Esophagus squamous epithelium (tissue), 5 donors: ENCODE measurements around the gene SUMO3. TPM values are rescaled to one million over a fixed set of nuclear protein-coding genes. Genes with fewer than 3 reads are reported as not detected.

Experiments
- DNase-seq: peaks from one replicate; lab custom pipeline; 2025; lab: John Stamatoyannopoulos, UW
- H3K27ac ChIP-seq, 4 donors: fragments of 200-600 bp; sonication (generic); one replicate each; pipeline ENCODE4 v1.5.1; 2016 to 2019; ENCODE audit warnings: mild to moderate bottlenecking in 1 of 4
- H3K27me3 ChIP-seq, 4 donors: fragments of 200-600 bp; sonication (generic); 1 replicate in 3 of 4; 2 replicates in 1 of 4; pipeline versions ENCODE4 v1.5.1 to v1.6.0; 2017 to 2021; ENCODE audit warnings: antibody characterized with exemption in 1 of 4
- H3K36me3 ChIP-seq, 3 donors: fragments of 200-600 bp; sonication (generic); one replicate each; pipeline ENCODE4 v1.5.1; 2016 to 2019
- H3K4me1 ChIP-seq, 3 donors: fragments of 200-600 bp; sonication (generic); one replicate each; pipeline ENCODE4 v1.5.1; 2017 to 2019
- H3K4me3 ChIP-seq, 4 donors: fragments of 200-600 bp; sonication (generic); 1 replicate in 3 of 4; 2 replicates in 1 of 4; pipeline ENCODE4 v1.5.1; 2016 to 2019; ENCODE audit warnings: mild to moderate bottlenecking in 2 of 4, moderate library complexity in 1 of 4
- H3K9me3 ChIP-seq, 3 donors: fragments of 200-600 bp; sonication (generic); one replicate each; pipeline ENCODE4 v1.5.1; 2016 to 2019
- CTCF ChIP-seq, 6 experiments: fragments of 450-650 bp in 4 of 6; fragments of 200-600 bp in 2 of 6; sonication (generic) in 2 of 6; IDR thresholded peaks; one replicate each; pipeline ENCODE4 v1.5.1; 2016 to 2019; ENCODE audit warnings: antibody characterized with exemption in 6 of 6, mild to moderate bottlenecking in 4 of 6, moderate library complexity in 4 of 6
- POLR2A ChIP-seq, 4 donors: fragments of 450-650 bp; IDR thresholded peaks; one replicate each; pipeline ENCODE4 v1.6.1; 2017; ENCODE audit warnings: antibody characterized with exemption in 4 of 4, mild to moderate bottlenecking in 4 of 4, moderate library complexity in 3 of 4
- WGBS, 2 donors: methylation state at CpG; one replicate each; pipeline ENCODE4 v1.1.5; 2018; 5-methylcytosine and 5-hydroxymethylcytosine counted together
- intact Hi-C: fragments of 100-400 bp; cut with DNase I; formaldehyde crosslinking; loops from one replicate; pipeline ENCODE4 v1.15.0; 2022
- total RNA-seq, 4 donors: library from RNA; depleted of rRNA; stranded (reverse); fragments of >200 nt; gene quantifications; one replicate each; pipeline ENCODE4 v1.1.0, GENCODE V29; 2016
- donor health status: DM: yes; HTN: yes; CAD: no.

The SUMO3 gene
- total RNA-seq, 4 donors from 2014 or later = 22.9 to 55.0 (median 46.5) TPM

GRCh38 chr21:44816761-44817505, 929 bp downstream of the SUMO3 start:
- Histone ChIP-seq H3K4me3 (peak overlapping the region; percentile 55 to 85 (median 80)), H3K27me3 (no peaks in the 10 kb centered on the region), H3K4me1 (peaks cover 18 to 50% (median 20%) of the 10 kb centered on the region in 3 donors), H3K9me3 (peaks cover 0 to 23% (median 0%) of the 10 kb centered on the region in 3 donors), H3K27ac (peak overlapping the region; percentile 28 to 96 (median 92)), H3K36me3 (peaks cover 0 to 21% (median 0%) of the 10 kb centered on the region in 3 donors)
- intact Hi-C loops = no loop called here
- WGBS, 2 donors = 68 to 73% methylated on average over 16 to 38 of the region's 57 CpGs
- TF ChIP-seq CTCF (IDR thresholded peaks at IDR 0.05) = no peak
- no peak for TF ChIP-seq POLR2A (IDR thresholded peaks at IDR 0.05)
- no peak for DNase-seq

DNA sequence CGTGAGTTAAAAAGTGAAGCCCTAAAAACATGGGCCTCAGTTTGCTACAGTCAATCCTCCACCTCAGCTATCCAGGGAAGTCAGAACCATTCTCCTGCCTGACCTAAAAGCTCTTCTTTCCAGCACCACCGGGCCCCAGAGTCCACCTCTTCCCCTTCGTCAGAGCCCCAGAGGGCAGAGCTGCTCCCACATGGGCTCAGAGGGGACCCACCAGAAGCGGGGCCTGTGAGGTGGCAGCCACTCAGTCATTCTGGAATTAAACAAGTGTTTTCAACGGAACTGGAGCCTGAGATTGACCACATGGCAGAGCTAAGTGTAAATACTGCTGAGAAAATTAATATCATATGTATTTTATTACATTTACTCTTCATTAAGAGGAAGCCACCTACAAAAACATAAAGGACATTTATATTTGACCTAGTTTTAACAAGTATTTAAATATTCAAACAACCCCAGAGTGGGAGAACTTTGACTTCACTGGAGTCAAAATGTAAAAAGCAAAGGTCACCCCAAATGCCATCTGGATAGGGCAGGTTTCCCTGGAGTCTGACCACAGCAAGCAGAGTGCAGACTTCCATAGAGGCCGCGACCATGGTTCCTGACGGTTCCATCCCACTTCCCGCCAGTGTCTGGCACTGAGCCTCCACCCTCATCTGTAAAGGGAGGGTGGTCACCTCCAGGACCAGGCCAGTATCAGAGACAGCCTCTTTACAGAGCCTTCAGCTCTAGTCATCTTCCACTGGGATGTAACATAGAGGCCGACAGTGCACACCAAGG, 1.8 kb downstream of the SUMO3 start:
- Histone ChIP-seq H3K27ac (no peak overlapping the region), H3K4me3 (no peak overlapping the region), H3K27me3 (no peaks in the 10 kb centered on the region), H3K4me1 (peaks cover 18 to 50% (median 20%) of the 10 kb centered on the region in 3 donors), H3K36me3 (peaks cover 0 to 26% (median 0%) of the 10 kb centered on the region in 3 donors), H3K9me3 (peaks cover 0 to 14% (median 0%) of the 10 kb centered on the region in 3 donors)
- no peak for TF ChIP-seq CTCF (IDR thresholded peaks at IDR 0.05)
- no peak for TF ChIP-seq POLR2A (IDR thresholded peaks at IDR 0.05)
- 65 to 83% methylated on average over 4 to 6 of the region's 10 CpGs for WGBS, 2 donors
- intact Hi-C loops = no loop called here
- no peak for DNase-seq

DNA sequence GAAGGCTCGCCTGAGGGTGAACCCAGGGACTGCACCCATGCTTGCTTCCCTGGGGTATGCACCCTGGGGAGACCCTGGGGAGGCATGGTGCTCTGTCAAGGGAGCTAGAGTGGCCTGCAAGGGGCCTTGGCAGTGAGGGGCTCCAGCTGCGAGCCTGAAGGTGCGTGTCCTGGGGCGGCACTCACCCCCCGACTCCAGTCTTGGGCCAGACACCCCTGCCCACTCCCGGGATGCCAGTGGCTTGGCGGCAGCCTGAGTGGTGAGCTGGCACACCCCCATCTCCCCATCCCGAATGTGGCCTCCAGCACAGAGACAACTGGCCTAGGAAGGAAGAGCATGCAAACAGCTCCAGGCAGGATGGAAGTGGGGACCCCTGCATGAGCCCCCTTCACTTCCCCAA, 2.6 kb downstream of the SUMO3 start:
- H3K4me1 ChIP-seq = peaks cover 18 to 55% (median 20%) of the 10 kb centered on the region in 3 donors
- peaks cover 0 to 32% (median 4%) of the 10 kb centered on the region in 3 donors for H3K36me3 ChIP-seq
- WGBS, 2 donors = 70 to 93% methylated on average over 2 to 3 of the region's 8 CpGs
- intact Hi-C loops = no loop called here
- H3K4me3 ChIP-seq = no peak overlapping the region
- no peak for DNase-seq
- peaks cover 0 to 7% (median 0%) of the 10 kb centered on the region in 3 donors for H3K9me3 ChIP-seq
- no peak overlapping the region for H3K27ac ChIP-seq
- TF ChIP-seq POLR2A (IDR thresholded peaks at IDR 0.05) = no peak
- no peak for TF ChIP-seq CTCF (IDR thresholded peaks at IDR 0.05)
- no peaks in the 10 kb centered on the region for H3K27me3 ChIP-seq

DNA sequence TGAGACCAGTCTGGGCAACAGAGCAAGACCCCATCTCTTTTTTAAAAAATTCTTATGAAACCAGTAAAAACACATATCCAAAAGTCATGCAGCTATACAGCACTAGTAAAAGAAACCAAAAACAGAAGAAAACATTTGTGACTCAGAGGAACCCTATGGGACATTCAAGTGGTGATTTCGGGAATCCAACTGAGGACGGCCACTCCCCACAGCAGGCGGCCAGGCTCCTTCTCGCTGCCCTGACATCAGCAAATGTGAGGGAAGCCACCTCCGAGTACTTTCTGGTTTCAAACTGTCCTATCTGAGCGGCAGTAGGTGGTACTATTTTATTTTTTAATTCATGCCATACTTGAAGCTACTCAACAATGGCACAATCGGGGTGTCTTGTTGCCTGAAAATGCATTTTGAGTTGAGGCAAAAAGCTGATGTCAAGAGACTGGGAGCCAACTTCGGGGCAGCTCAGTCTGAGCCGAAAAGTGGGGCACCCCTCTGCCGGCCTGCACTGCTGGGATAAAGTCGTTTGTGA, 3.3 kb downstream of the SUMO3 start:
- TF ChIP-seq CTCF (IDR thresholded peaks at IDR 0.05) (no peak), POLR2A (IDR thresholded peaks at IDR 0.05) (no peak)
- WGBS, 2 donors = 81 to 83% methylated on average over 7 to 9 of the region's 11 CpGs
- peaks cover 18 to 55% (median 20%) of the 10 kb centered on the region in 3 donors for H3K4me1 ChIP-seq
- peaks cover 0 to under 1% (median 0%) of the 10 kb centered on the region in 3 donors for H3K9me3 ChIP-seq
- intact Hi-C loops = no loop called here
- no peaks in the 10 kb centered on the region for H3K27me3 ChIP-seq
- H3K36me3 ChIP-seq = peaks cover 0 to 39% (median 6%) of the 10 kb centered on the region in 3 donors
- H3K27ac ChIP-seq = no peak overlapping the region
- H3K4me3 ChIP-seq = no peak overlapping the region
- no peak for DNase-seq
